Activated CD4-positive, alpha-beta T cell treated with anti-CD3 and anti-CD28 coated beads, Interleukin-10, Interleukin-2, amounts not matched to agents 100 ng/mL and 50 ng/mL, durations not matched to agents 16 hours and 8 hours (primary cell): ENCODE data around the gene MTAP.
A peak's percentile ranks its signal among the peaks of the same experiment; 100 is the strongest.
"Not testable (repeated sequence)": the region's sequence is repeated elsewhere in the genome, so short reads cannot be mapped to it uniquely, and the experiment has no call there.

Source experiments
- DNase-seq: peaks from one replicate; pipeline ENCODE4 v3.0.0-alpha.2; 2020

MTAP gene

DNA sequence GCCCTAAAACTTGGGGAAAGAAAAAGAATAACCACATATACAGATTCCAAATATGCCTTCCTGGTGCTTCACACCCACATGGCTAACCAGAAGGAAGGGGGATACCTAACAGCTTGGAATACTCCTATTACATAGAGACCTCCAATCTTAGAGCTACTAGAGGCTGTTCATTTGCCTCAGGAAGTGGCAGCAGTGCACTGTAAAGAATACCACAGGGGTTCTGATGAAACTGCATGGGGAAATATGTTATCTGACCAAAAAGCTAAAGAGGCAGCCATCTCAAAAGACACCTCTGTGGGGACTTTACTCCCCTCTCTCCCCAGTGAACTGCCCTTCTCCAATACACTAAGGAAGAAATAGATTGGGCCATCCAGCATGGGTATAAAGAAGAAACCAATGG is 125.3 kb downstream of the MTAP start:
- DNase-seq: no peak

DNA sequence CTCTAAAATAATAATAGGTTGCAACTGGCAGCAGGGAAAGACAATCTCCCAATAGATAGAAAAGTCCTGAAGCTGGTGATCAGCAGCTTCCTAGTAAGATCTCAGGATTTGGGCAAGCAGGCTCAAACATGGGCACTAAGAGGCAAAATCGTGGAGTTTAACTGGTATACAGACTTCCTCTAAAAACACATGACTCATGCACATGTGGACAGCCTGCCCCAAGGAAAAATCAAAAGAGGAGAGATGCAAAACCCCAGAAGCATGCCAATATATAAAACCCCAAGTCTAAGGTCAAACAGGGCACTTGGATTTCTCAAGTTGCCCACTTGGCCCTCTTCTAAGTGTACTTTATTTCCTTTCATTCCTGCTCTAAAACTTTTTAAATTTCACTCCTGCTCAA is 129.0 kb downstream of the MTAP start:
- no peak for DNase-seq

DNA sequence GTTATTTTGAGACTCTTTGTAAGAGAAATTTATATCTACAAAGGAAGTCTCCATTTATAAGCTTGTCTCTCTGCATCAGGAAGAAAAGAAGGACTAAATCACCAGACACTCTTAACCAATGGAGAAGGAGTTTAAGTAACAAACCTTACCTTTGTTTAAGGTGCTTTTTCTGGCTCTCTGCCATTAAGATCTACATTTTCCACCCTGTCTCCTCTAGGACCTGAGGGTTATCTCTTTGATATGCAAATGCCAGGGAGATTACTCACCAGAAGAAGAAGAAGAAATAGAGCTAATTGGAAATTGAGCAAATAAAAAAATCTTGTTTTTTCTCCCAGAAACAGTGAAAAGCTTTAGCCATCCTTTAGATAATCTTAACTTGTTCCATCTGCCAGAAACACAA is 130.8 kb downstream of the MTAP start:
- no peak for DNase-seq

DNA sequence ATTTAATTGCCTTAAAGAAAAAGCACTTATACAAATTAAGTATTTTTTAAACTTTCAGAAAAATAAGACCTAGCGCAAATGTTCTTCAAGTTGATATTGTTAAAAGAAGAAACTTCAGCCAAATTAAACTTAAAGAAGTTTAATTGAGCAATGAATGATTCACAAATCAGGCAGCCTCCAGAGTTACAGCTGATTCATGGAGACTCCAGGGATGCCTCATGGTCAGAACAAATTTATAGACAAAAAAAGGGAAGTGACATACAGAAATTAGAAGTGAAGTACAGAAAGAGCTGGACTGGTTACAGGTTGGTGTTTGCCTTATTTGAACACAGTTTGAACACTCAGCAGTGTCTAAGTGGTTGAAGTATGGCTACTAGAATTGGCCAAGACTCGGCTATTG is 131.4 kb downstream of the MTAP start:
- no peak for DNase-seq

DNA sequence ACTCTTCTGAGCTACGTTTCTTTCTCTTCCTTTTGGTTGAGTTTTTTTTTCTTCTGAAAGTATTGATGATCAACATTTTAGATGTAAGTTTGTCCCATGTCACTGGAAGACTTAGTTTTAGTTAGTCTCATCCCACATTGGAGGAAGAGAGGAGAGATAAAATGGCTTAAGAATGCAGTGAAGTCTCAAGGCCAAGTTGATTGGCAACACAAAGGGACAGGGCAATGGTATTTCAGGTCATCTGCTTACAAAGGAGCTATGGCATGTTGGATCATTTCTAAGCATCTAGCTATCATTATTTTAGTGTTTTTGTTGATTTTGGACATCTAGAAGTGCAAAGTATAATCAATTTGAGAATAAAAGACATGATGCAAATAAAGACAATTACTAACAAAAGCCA is 133.2 kb downstream of the MTAP start:
- DNase-seq: no peak

DNA sequence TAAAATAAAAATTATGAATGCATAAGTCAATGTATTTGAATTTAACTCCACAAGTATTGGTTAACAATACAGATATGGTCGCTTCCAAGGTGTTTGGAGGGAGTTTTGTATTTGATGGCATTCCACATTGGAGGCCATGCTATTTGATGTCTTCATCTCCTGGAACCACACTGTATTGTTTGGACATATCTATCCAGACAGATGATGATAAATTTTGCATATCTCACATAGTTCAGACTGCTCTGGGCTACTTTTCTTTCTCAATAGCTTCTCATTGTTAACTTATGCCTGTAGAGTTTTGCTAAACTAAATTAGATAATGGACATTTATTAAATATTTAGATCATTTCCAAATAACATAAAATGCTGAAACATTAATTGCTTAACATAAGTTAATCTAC is 133.7 kb downstream of the MTAP start:
- DNase-seq: no peak

DNA sequence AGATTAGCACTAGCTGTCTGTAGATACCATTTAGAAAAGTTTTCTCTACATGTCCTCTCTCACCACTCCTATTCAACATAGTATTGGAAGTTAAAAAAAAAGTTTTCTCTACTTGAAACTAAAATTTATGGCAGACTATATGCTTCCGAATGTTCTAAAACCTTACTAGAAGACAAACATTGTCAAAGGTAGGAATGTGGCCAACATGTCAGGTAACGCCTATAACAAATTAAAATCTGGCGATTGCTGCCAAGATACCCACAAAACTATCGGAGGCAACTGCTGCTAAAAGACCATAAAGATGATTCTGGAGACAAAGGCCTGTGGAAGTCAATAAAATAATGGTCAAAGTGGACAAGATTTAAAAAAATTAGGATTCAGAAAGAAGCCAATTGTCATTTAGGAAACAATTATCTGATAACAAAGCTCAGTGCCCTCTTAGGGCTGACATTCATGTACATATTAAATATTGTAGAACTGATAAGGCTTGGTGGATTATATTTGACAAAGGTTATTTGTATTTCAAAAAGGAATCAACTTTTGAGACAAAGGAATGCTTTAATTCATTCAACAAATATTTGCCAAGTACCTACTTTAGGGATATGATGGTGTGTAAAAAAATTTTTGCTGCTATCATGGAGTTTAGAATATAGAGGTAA is 139.0 kb downstream of the MTAP start:
- DNase-seq: no peak

DNA sequence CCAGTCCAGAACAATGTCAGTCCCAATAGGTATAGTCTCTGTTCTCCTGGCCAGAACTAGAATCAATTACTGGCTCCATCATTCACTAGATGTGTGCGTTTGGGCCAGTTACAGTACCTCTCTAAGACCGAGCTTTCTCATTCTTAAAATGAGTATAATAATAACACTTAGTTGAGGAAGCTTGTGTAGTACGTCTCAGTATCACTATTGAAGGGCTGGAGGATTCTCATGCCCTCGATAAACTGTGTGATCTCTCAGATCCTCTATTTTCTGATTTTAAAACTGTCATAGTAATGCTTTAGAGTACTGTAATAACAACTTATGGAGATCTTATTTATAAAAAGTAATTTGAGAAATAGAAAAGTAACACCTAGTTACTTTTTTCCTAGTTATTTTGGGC is 141.0 kb downstream of the MTAP start:
- no peak for DNase-seq

DNA sequence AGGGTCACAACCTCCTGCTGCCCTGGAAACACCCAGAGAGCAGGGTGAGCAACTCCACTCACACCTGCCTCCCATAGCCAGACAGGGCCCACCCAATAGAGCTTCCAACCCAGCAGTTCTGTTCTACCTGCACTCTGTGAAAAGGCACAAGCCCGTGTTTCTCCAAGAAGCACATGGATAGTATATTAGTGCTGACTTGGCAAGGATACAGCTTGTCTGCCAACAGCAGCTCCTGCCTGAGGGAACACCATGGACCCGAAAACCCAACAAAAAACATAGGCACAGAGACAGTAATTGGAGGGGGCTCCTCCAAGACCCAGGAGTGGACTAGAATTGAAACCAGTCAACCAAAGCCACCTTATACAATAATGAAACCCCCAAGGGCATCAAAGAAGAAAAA is 143.2 kb downstream of the MTAP start:
- no peak for DNase-seq

DNA sequence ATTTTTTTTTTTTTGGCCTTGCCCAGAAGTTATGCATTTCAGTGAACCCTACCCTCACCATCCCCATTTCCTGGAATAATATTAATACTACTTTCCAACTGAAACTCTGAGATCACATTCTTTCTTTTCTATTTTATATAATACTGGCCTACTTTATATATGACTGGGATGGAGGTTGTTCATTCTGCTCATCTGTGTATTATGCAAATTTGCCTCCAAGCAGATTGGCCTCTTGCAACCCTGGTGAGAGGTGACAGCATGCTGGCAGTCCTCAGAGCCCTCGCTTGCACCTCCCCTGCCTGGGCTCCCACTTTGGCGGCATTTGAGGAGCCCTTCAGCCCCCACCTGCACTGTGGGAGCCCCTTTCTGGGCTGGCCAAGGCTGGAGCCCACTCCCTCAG is 156.4 kb downstream of the MTAP start:
- DNase-seq: no peak

DNA sequence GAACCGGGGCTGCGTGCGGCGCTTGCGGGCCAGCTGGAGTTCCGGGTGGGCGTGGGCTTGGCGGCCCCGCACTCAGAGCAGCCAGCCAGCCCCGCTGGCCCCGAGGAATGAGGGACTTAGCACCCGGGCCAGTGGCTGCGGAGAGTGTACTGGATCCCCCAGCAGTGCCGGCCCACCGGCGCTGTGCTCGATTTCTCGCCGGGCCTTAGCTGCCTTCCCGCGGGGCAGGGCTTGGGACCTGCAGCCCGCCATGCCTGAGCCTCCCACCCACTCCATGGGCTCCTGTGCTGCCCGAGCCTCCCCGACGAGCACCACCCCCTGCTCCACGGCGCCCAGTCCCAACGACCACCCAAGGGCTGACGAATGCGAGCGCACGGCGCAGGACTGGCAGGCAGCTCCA is 156.8 kb downstream of the MTAP start:
- DNase-seq: not testable (repeated sequence)

DNA sequence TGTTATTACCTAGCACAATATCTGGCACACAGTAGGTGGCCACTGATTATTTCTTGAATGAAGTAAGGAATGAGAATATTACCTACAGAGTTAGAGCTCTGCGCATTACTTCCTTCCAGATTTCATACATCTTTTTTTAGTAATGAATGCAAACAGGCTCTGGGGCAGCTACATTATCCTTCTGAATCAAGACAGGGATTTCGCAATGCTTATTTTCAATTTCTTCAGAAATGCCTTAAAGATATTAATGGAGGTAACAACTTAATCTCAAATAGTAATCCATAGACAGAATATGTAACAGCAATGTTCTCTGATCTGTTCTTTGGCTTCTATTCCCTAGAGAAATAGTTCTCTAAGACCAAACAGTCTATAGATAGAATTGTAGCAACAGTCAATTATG is 159.1 kb downstream of the MTAP start:
- no peak for DNase-seq

DNA sequence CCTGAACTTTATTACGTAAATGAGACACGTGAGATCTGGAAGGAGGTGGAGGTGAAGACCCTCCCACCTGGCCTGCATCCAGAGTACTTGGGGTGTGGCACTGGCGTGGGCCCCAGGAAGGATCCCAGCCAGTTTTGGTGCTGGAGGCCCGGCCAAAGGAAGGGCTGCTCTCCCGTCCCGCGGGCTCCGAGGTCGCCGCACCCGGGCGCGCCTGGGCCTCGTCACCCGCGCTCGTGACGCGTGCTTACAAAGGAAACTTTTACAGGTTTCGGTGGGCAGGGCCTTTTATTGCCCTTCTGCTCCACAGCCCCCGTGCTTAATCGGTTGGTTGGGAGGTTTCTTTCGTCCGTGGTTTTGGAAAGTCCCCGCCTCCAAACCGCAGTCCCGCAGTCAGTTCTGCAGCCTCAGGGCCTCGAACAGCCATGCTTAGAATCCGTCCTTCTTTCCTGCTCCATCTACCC is 162.5 kb downstream of the MTAP start:
- DNase-seq: peak; percentile 65

DNA sequence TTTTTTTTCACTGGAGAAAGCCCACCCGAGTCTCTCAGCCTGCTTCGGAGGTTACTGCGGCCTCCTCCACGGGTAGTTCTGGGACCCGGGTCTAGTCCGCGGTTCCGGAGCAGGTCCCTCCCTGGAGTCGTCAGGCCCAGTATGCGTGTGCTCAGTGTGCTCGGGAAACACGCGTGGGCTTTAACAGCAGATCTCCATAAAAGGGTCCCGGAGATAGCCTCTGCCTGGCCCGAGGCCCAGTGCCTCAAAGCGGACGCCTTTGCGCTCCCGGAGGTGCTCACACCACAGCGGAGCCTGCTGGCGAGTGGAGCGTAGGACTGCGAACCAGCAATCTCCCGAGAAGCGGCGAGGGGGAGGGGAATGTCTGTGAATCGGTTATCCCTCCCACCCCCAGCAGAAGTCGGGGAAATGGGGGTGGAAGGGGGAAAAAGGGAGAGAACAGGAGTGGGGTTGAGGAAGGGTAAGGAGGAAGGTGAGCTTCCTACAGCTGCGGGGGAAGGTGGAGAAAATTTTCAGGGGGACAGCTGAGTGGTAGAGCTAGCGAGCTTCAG is 163.0 kb downstream of the MTAP start:
- peak; percentile 62 for DNase-seq

DNA sequence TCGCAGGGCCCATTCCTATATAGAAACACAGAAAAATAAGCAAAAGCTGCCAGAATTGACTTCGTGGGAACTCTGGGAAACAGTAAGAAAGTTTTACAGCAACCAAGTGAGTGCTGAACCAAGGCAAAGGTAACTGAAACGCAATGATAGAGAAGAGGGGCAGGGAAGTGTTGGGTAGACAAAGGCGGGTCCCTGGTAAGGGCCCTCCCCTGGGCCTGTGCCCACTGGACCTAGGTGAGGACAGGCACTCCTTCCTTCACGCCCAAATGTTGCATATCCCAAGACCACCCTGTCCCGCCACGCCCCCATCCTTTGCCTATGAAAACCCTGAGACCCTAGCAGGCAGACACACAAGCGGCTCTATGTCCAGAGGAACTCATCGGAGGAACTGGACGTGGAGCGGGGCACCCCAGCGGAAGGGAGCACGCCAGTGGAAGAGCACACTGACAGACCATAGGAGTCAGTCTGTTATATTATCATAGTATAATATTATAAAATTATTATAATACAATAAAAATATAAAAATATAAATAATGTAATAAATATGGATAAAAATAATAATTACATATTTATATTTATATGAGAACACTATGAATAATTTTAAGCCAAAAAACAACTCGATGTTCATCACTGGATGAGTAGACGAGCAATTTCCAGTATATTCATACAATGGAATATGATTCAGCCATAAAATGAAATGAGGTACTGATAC is 163.9 kb downstream of the MTAP start:
- no peak for DNase-seq

DNA sequence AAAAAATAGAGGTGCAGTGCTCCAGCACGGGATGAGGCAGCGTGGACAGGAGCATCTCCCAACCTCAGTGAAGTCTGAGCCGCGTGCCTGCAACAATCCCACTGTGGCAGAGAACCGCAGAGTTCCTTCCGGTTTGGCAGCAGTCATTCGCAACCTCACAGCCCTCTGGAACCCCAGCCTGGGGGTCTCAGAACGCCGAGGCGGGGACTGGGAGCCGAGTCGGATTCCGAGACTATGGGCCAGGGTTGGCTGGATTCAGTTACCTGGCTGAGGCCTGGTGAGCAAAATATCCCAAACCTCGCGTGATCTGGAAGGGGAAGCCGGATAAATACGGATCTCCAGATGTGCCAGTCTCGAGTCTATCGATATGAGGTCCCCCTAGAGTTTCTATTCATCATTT is 164.7 kb downstream of the MTAP start:
- no peak for DNase-seq

DNA sequence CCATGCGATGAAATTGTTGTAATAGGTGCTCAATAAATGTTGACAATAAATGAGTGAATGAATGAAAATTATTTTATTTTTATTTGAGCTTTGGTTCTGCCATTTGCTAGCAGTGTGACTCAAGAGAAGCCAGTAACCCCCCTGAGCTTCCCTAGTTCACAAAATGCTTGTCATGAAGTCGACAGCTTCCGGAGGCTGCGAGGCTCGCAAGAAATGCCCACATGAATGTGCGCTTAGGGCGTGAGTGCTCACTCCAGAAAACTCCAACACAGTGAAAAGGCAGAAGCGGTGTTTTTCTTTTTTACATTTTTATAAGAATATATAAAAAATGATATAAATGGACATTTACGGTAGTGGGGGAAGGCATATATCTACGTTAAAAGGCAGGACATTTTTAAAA is 165.3 kb downstream of the MTAP start:
- no peak for DNase-seq

DNA sequence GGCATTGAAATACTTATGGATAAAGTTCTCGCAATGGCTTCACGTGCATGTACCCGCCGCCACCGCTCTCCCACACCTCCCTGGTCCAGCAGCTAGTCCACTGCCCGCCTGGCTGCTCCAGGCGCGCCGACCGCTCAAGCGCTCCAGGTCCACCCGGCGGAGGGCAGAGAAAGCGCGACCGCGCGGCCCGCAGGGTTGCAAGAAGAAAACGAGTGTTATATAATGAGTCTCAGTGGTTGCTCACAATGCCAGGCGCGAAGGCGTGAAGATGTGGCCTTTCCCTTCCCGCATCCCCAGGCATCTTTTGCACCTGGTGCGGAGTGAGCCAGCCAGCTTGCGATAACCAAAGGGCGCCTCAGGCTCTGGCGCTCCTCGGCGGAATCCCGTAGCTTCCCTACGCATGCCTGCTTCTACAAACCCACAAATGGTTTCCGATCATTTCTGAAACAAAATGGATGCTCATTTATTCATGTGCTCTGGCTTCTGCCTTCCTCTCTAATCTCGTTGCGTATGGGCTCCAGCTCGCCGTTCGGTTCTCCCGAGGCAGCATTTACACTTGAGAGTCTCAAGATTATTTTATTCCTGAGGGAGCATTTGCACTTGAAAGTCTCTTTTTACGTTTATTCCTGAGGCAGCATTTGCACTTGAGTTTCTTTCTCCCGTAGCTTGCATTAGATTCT is 166.0 kb downstream of the MTAP start:
- no peak for DNase-seq

DNA sequence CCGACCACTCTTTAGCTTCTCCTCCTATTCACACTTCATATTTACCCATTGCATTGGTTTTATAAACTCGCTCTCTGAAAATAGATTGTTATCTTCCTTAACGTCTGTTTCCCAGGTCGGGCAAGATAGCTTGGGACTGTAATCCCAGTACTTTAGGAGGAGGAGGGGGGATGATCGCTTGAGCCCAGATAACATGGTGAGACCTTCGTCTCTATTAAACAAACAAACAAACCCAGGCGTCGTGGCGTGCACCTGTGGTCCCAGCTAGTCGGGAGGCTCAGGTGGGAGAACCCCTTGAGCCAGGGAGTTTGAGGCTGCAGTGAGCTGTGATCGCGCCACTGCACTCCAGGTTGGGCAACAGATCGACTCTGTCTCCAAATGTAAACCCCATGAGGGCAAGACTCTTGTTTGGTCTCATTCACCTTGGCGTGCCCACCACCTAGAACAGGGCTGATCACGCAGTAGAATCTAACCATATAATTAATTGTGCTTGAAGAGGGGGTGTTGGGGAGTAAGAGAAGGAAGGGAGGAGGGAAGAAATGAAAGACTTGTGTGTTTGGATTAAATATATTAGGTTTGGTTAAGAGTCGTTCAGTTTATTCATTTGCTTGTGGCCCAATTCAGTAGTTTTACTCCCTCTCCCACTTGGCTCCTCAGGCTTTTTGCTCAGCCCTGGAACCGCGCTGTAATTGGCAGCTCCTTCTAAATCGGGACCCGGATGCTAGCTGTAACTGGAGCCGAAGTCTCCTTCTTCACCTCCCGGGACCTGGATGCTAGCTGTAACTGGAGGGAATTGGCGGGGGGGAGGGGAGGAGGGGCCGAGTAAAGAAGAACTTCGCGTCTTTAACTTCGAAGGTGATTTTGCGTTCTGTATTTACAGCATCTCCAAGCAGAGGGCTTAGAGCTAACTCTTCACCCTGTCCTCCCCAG is 166.8 kb downstream of the MTAP start:
- DNase-seq: no peak

DNA sequence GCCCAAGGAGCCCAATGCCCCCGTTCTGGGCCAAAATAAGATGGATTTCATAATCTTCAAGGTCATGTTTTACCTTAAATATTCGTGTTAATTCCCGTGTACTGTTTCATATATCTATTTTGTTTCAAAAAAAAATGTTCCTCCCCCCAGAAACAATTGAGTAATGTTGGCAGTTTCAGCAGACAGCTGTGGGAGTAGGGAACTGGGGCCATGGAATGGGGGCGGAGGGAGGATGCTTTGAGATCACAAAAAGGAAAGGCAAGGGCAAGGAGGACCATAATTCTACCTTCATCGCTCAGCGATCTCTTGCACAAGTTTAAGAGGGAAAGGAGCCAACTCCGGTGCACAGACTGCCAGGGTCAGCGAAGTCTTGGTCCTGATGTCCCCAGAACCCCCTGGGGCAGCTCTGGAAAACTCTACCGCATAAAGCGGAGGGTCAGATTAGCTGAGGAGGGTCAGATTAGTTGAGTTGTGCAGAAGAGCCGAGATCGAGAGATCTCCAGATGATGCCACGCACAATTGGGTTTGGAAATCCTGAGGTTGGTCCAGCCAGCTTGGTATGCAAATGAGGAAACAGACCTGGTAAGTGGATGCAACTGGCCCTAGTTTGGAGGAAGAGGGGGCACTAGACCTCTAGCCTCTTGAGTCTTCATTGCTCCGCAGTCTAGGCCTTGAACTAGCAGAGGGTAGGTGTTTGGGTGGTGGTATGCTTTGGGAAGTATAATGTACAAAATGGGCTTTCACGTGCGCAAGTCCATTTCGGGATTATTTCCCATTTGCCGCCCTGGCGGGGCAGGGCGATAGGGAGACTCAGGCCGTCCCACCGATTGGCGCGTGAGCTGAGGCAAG is 167.7 kb downstream of the MTAP start:
- DNase-seq: no peak

DNA sequence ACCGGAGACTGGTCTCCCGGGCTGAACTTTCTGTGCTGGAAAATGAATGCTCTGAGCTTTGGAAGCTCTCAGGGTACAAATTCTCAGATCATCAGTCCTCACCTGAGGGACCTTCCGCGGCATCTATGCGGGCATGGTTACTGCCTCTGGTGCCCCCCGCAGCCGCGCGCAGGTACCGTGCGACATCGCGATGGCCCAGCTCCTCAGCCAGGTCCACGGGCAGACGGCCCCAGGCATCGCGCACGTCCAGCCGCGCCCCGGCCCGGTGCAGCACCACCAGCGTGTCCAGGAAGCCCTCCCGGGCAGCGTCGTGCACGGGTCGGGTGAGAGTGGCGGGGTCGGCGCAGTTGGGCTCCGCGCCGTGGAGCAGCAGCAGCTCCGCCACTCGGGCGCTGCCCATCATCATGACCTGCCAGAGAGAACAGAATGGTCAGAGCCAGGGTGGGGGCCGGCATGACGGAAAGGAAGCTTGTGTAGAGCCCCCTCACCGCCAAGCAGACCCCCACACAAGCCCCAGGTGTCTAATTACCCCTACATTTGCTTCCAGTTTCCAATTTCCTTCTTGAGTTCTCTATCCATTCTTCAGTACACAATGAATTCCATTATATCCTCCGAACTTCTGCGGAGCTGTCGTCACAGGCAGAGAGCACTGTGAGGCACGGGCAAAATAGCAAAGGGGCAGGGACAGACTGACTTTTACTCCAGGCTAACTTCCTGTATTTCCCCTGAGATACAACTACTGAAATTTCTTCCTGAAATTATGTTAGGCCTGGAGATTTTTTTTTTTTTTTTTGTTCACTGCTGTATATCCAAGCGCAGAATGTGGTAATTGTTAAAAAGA is 168.6 kb downstream of the MTAP start:
- DNase-seq: no peak
